TTC549 (cell line): ENCODE measurements around the gene THPO.

Experiments used
- FAIRE-seq: peaks from 2 replicates; lab custom pipeline; 2012; peaks lifted over from hg19 to GRCh38; lab: Jason Lieb, UNC

THPO gene

DNA sequence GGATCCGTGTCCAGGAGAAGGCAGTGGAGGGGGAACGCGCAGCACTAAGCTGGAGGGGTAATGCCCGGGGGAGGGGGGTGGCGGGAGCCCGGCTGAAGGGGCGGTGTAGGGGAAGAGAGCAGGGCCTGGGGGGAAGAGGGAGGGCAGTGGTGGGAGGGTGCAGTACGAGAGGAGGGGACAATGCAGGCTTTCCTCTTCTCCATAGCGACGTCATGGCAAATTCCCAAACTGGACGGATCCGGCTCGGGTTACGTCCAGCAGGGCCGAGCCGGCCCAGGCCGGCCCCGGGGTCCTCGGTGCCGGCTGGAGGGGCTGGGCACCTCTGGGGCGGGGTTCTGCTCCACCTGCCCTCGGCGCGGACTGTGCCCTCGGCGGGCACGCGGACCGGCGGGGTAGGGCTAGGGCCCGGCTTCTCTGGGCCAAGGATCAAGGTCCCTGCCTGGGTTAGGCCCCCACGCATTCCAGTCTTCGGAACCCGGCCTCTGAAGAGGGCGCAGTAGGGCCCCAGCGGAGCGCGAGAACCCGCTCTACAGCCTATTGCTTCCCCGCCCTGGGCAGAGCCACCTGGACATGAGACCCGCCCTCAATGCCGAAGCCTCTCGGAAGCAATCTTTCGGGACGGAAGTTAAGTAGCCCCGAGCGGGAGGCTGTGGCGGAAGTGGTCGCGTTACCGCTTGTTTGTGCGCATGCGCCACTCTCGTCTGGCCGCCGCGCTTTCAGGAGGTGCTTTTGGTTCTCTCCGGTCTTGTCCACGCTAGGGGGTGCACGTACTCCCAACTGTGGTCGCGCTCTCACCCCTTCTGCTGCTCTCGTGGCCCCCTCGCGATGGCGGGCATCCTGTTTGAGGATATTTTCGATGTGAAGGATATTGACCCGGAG is 15.1 kb downstream of the THPO start:
- peak; percentile 85 for FAIRE-seq

- no peak for FAIRE-seq
These were observed 15.9 kb downstream of the THPO start for GRCh38 chr3:184361932-184362667.

- no peak for FAIRE-seq
These were observed 16.5 kb downstream of the THPO start, which contains the start of the genes CLCN2 and POLR2H for GRCh38 chr3:184361532-184361931. CLCN2 (minus strand) TSS chr3:184361605; CDS start chr3:184361479, 126 bp downstream. POLR2H (plus strand) TSS chr3:184361710; CDS start chr3:184363493, 1,783 bp downstream.

- FAIRE-seq = no peak
These were observed 17.0 kb downstream of the THPO start for GRCh38 chr3:184360929-184361531.

DNA sequence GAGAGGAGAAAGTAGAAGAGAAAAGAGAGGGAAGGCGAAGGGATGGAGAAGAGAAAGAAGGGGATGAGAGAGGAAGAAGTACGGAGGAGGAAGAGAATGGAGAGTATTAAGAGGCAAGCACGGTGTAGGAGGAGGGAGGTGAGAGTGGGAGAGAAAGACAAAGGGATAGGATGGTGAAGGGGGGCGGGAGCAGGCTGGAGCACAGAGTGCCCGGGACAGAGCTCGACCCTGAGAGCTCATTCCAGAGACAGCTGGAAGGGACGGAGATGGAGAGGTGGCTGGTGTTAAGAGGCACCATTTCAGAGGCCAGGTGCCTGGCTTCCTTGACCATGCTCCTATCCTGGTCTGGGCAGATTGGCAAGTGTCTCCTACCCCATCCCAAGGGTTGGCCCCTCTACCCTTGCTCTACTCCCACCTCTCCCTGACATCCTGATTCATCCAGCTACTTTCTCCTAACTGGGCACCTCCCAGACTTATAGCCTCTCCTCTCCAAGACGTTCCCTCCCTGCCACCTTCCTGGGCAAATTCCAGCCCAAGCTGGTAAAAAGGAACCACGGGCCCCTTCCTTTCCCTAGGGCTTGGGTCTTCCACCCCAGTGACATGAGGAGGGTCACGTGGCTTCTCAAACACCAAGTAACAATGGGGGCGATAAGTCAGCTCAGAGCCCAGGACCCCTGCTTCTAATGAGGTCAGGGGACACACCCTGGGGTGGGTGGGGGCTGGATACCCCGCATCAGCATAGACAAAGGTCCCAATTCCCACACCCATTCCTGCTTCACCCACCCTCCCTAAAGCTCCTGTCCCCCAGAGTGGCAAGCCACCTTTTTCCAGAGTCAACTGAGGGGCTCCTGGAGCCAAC is 17.7 kb downstream of the THPO start:
- FAIRE-seq = no peak

- no peak for FAIRE-seq
These were observed 18.4 kb downstream of the THPO start for GRCh38 chr3:184359610-184360009.

DNA sequence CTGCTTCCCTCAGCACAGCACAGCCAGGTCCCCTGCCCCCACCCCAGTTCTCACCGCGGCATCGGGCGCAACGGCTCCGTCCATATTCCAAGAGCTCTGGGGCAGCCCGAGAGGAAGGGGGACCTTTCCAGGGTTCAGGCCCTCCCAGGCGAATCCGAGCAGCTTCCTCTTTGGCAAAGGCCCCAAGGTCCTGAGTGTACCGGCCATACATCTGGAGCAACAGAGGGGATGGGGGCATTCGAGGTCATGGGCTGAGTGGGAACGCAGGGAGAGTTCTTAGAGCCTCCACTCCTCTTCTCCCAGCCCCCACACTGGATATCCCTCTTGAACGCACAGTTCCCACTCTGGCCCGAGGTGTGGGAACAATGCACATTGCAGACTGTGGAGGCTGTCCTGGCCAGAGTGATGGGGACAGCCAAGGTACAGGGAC is 19.1 kb downstream of the THPO start:
- no peak for FAIRE-seq

DNA sequence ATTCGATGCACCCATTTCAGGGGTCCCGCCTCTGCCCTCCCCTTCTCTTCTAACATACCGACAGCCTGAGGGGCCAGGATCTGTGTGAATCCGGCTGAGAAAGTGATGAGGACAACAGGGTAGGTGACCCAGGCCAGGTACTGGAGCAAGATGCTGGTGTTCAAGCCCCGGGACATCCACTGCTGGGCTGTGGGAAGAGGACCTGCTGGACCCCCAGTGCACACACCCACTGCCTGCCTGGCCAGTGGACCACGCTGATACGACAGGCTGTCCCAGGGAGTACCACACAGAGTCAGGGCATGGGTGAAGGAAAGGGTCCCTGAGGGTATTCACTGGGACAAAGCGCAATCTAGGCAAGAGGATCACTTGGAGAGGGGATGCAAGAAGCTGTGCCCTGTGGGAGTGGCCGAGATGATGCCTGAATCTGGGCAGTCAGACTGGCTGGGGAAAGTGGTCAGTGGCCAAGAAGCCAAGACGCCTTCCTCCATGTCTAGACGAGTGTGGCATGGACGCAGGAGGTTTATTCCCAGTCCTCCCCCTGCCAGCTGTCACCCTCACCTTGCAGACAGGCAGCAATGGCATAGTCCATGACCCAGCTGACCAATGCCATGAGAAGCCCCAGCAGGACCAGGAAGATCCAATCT is 19.8 kb downstream of the THPO start:
- FAIRE-seq = no peak

DNA sequence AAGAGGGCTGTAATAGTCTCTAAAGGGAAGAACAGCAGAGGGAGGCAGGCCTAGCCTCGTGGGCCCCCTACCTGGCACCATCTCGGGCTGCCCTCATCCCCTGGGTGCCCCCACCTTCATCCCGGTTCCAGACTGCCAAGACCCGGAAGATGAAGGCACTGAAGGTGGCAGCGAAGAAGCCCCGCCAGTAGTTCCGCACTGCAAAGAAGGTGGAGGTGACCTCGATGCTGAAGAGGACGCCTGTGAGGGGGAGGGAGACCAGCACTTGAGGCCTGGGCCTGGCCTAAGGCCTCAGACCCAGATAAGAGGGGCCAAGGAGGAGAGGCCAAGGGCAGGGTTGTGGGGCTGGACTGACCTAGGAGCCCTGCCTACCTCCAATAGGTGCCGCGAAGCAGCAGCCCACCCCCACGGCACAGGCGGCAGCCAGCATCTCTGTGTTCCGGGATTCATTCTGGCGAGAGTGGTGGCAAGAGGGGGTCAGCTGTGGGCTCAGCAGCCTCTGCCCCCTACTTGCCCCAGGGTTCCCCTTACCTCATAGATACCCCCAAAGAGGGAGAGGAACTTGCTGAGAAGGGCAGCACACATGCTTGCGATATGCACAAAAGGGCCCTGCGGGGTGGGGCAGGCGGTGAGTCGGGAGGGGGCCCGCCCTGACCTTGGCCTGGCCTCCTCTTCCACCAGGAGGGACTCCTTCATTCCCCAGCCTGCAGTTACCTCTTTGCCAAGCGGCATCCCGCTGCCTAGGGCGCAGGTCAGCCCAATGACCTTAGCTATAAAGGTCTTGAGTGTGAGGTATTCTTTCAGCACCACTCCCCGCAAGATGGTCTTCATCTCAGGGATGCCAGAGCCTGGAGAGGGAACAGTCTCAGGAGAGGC is 20.5 kb downstream of the THPO start:
- no peak for FAIRE-seq

- no peak for FAIRE-seq
These were observed 22.6 kb downstream of the THPO start for GRCh38 chr3:184355261-184356040.

DNA sequence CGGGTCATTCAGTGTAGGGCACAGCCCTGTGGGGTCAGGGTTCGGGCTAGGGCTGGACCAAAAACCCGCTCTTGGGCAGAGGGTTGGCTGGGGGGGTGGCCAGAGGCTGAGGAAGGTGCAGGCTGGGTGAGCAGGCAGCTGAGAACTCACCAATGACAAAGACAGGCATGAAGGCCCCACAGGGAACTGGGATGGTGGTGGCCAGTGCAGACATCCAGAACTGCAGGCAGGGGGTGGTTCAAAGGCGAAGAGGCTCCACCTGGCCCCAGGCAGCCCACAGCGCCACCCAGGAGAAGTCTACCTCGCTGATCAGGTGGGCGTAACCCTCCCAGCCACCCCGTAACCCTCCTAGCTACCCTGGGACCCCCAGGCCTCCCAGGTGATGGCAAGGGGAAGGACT is 23.3 kb downstream of the THPO start:
- no peak for FAIRE-seq

- FAIRE-seq = no peak
These were observed 23.8 kb downstream of the THPO start for GRCh38 chr3:184354121-184354728.

DNA sequence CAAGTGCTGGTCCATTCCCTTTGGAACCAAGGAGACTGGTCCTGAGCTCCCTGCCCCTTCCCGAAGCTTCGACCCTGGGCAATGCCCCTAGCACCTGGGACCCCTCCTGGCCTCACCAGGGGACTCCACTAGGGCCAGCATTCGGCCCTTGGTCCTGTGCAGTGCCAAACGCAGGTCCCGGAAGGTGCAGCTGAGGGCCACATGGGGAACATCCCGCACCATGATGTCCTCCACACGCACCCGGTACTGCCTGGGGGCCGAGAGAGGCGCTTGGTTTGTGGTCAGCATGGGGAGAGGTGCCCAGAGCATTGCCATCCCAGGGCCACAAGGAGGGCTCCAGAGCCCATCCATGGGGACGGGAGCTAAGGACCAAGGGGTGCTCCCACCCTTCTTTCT is 24.5 kb downstream of the THPO start:
- no peak for FAIRE-seq

DNA sequence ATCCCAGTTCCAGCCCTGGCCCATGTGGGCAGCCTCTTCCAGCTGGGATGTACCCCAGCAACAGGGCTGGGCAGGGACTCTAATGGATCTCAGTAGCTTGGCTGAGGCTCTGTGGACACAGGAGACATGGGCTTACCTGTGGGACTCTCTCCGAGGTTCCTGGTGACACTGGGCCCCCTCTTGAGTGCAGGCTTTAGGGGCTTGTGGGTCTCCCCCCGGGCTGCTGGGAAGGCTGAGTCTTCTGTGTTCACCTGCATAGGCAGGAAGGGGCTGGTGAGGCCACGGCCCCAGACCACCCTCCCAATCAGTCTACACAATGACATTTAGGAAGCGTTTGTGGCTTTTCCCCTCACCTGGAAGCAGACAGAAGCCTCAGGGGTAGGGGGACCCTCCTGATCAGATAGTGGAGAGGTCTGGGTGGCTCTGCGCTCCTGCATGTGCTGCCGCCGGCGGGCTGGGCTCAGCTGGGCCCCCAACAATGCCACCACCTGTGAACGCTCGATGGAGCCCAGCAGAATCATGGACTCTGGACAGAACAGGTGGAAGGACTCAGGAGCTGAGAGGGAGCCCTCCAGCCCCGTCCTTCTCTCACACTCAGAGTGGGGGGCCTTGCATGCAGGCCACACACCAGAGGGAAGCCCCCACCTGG is 25.0 kb downstream of the THPO start:
- no peak for FAIRE-seq

DNA sequence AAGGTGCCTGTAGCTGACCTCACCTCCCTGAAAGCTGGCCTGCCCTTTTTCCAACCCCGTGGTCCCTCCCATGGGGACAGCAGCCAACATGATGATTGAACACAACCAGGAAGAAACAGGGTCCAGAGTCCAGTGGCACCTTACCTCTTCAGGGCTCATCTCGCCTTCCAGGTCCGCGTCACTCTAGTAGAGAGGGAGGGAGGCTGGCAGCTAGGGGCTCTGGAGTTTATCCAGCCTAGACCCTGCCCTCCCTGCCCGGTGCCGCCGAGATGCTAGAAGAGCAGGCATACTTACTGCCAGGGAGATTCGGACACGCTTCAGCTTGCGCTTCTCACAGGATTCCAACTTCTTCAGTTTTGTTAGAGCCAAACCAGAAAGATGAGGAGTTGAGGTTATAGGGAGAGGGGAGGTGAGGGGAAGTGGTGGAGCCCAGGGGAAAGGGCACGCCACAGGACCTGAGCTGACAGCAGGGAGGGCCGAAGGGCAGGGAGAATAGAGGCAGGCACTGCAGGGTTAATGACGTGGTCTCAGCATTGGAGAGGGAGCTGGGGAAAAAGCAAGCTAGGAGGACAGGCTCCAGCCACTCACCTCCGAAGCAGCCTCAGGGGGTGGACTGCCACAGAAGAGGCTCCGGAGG is 25.7 kb downstream of the THPO start:
- no peak for FAIRE-seq

DNA sequence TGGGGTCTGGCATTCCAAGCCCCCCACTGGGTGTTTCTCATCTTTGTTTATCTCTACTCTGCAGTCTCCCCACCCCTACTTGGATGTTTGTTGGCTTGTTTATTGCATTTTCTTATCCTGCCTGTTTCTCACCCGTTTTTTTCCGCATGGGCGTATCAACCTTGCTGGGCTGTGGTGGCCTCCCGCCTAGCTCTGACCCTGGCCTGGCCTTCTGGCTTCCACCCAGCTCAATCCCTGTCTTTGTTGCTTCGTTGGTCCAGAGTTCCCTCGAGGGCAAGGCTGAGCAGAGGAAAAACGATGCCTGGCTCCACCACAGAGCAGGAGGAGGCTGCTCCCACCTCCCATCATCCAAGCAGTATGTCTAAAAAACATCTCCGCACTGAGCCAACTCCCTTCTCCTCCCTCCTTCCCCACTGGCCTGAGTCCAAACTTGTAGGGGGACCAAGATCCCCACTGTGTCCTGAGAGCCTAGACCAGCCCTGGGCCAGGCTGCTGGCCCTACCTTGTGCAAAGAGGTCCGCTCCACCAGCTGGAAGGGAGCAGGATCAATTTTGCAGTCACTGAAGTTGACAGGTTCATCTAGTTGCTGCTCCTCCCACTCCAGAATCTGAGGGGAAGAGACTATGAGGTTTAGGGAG is 26.4 kb downstream of the THPO start:
- FAIRE-seq = no peak

DNA sequence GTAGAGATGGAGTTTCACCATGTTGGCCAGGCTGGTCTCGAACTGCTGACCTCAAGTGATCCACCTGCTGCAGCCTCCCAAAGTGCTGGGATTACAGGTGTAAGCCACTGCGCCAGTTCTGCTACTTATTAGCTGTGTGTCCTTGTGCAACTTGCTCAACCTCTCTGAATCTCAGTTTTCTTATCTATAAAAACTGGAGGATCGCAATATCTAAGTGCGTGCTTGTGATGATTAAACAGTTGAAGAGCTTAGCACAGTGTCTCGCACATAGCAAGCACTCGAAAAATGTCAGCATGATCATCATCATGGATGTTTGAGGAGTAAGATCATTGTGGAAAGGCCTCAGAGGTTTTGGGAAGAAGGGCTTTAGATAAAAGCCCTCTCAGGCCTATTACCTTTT is 27.4 kb downstream of the THPO start:
- FAIRE-seq = no peak
